NK-92 treated with Interleukin-12 subunit alpha and Interleukin-12 subunit beta, amount 100 ng/mL, for 24 hours (cell line): ENCODE results near the gene CBX8.

Experiments
- DNase-seq: peaks from one replicate; lab custom pipeline; 2025; lab: John Stamatoyannopoulos, UW

Gene CBX8

DNA sequence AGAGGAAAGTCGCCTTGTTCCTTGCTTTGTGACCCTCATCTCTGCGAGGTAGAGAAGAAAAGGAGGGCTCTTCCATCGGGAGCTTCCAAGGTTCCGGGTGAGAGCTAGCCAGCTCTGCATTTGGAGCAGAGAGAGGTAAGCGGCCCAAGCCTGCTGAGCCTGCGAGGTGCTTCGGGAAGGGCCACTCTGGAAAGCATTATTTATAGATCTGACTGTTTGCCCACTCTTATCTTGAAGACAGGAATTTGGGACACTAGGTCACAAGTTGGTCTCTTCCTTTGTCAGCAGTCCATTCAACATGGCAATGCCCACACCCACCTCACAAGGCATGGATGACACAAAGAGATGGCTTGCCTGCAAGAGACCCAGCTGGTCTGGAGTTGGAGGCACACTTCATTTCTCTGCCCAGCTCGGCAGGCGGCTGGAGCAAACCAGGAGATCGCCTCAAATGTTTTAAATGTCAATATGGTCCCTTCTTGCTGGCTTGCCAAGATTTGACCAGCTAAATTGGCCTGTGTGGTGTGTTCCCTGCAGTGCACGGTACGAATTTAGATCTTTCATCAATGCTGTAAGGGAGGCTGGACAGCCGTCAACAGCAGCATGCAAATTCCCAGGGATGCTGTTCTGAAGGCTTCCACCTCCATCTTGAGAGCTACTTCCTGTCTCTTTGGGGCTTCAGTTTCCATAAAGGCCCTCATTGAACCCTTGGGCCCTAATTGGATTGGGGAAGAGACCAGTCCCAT is 22.8 kb upstream of the CBX8 start:
- DNase-seq = no peak

DNA sequence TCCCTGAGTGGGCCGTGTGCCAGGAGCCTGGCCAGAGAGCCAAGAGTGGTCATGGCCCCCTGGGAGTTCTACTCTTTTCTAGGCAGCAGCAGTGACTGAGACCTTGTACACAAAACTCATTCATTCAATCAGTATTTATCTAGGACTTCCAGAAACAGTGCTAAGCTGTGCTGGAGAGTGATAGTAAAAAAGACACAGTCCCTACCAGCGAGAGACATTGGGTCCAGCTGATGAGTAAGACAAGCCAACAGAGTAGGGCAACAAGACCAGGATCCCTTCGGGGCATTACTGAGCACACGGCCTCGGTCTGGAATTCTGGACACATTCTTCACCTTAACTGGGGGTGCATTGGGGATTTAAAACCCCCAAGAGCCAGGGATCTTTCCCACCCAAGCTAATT is 22.2 kb upstream of the CBX8 start:
- no peak for DNase-seq

DNA sequence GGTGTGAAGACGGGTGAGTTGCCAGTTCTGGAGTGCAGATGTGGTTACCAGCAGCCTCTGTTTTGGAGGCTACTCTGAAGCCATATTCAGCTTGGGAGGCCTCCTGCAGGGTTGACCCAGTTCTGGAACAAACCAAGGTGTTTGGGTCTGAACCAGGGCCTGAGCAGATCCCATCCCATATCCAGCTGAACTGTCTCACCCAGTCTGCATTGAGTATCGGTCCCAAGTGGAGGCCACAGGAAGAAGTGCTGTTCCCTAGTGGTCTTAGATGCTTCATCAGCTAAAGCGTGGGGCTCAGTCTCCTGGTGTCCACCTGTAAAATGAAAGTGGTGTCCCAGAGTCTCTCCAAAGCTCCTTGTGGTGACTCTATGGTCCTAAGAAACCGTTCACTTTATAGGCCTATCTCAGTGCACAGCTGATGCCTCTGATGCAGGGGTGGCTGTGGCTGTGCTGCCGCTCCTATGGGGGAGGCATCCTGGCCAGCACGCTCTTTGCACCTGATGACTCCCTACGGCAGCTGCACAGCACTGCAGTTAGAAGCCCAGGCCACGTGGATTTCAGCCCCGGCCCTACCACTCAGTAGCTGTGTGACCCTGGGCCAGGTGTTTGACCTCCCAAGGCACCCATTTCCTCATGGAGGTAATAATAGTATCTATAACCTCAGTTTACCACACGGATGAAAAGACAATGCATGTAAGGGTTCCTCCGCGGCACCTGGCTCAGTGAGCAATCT is 21.3 kb upstream of the CBX8 start:
- no peak for DNase-seq

DNA sequence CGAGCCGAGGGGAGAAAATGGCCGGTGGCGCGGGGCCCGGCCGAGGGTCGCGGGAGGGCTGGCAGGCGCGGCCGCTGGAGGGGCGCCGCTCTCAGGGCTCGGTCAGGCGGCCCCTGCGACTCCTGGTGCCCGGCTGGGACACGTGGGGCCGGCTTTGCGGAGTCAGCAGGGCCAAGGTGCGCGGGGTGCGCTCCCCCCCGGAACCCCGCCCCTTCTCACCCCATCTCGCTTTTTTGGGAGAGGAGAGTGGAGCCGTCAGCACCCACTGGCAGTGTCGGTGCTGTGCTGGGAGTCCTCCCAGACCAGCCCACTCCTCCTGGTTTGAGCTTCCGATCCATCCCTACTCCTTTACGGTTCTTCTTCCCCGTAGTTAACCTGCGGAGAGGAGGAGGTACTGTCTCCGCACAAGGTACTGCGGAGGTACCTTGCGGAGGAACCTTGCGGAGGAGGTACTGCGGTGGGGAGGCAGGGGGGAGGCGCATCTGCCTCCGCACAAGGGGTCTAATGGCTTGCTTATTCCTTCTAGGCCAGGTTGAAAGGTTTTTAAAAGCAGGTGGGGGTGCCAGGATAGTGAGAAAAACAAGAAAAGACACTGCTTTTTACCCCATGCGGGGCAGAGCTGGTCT is 19.1 kb upstream of the CBX8 start:
- no peak for DNase-seq

DNA sequence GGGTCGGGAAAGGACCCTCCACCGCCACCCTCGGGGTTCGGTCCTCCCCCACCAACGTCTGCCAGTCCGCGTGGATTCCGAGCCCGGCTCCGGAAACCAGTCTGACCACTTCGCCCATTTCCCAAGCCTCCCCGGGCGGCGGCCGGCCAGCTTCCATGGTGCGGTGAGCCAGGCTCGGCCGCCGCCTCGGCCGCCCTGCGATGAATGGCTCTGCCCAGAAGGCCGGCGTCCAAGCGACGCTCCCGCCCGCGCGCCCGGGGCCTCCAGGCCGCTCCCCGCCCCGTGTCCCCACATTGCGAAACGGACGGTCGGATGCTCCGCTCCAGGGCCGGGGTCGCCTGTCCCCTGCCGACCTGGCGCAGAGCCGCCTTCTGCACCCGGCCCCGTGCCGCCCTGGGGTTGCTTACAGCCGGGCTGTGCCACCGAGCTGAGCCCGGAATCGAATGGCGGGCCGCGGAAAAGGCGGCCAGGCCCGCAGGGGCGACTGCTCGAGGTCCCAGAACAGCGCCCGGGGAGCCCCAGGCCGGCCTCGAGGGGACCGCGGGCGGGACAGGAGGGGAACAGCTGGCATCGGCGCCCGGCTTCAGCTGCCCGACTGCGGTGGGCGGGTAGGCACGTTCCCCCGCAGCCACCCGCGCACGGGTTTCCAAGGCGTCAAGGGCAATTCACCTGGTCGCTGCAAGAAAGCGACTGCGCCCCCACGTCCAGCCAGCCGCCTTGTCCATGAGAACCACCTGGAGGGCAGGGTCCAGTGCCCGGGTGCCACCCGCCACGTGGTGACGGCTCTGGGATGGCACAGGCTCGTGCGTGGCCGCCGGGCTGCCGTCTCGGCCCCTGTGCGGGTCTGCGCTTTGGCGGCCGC is 18.3 kb upstream of the CBX8 start:
- no peak for DNase-seq

DNA sequence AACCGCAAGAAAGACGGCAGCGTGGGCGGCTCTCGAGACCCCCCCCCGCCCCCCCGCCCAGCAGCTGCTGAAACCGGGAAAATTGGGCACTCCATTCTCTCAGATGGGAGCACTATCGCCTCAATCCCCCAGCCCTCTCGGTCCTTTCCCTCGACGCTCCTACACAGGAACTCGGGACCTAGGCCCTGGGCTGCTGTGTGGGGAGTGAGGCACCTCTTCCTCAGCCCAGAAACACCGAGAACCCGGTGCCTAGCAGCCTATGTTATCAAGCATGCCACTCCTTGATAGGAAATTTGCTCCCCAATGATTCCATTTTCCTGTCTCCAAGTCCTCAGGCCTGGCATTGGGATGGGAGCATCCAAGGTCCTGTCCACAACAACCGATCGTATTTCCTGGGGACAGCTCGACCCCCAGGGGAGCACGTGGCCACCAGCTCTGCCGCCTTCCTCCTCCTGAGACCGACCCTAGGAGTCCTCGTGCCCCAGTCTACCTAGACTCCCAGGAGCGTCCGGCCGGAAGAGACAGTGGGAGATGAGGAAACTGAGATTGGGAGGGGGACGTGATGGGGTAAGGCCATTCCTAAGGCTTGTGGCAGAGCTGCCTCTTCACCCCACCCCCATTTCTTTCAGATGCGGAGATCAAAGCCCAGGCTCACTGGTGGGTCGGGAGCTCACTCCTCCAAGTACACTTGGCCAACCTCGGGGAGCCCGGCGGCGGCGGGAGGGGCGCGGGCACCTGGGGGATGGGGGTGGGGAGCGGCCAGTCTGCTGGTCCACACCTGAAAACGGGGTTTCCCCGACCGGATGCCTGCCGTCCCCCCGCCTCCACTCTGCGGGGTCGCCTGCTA is 17.5 kb upstream of the CBX8 start:
- no peak for DNase-seq

DNA sequence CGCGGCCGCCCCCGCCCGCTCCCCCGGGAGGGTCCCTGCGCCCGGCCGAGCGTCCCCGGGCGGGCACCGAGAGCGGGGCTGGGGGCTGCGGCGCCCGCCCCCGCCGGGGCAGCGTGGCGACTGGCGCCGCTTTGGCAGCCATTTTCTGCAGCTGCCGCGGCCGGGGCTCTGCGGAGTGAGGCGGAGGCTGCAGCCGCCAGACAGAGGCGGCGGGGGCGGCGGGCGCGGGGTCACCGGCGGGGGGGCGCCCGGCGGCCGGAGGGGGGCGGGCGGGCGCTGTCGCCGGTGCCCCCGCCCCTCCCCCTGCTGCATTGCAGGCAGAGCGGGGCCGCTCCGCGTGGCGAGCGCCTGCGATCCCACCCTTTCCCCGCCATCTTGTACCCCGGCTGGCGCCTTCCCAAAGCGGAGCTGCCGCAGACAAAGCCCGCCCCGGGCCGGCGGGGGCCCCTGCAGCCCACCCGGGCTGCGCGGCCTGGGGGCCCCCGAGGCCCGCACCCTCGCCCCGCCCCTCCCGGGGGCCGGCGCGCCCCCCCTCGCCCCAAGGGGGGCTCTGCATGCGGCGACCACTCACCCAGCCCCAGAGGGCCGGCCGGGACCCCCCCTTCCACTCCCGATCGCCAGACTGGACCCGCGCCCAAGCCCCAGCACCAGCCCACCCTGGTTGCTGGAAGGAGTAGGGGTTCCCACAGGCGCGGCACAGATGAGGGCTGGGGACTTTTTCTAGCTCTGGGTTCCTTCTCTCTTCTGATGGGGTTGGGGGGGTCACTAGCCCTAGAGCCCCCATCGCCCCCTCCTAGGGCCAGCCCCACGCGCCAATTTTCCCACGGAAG is 16.6 kb upstream of the CBX8 start:
- DNase-seq = no peak

DNA sequence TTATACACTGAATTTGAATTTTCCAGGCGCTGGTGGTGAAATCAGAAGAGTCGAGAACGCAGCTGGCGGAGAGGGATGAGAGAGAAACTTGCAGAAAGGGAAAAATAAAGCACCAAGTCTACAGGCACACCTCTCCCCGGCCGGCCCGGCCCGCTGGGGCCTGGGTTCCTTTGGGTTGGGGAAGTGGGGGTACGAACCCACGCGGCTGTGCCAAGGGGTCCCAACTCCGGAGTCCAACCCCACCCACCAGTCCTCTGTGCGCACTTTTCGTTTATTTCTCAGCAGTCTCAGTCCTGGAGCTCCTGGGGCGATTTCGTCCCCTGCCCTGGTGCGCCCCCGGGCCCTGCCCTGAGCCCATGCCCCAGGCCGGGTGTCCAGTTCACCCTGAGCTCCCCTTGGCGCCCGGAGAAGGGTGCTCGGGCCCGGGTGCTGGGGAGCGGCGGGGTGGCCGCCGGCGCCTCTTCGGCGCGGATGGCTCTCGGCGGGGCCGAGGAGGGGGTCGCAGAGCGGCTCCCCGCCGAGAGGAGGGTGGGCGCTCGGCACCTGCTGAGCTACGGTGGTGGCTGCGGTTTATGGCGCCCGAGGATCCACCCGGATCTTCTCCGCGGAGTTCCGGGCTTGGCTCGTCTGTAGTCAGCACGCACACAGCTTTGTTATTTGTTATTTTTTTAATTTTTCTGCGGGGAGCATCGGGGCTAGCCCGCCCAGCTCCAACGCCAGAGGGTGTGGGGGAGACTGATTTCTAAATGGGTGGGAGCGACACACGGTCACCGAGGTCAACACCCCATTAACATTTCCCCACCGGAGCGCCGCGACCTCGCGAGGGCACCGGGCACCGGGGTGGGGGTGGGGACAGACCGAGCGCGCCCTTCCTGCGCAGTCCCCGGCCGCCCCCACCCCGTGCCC is 15.7 kb upstream of the CBX8 start:
- DNase-seq = no peak

DNA sequence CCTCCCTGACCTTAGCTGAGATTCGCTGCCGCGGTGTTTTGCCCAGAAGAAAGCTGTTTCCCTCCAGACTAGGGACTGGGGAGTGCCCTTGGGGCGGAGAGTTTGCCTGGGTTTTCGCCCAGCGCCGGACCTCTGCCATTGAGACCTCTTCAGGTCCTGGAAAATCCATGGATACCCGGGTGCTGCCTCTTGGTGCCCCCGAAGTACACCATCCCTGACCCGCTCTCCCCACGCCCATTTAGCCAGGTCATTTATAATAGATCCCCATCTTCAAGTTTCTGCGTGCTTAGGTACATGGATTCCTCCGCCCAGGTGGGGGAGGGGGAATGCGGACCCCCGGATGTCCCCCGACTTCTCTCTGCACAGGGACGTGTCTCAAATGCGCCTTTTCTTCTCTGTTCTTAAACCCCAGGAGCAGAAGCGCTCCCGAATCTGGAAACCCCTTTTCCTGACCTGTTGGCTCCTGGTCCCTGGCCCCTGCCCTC is 15.0 kb upstream of the CBX8 start:
- DNase-seq = no peak

DNA sequence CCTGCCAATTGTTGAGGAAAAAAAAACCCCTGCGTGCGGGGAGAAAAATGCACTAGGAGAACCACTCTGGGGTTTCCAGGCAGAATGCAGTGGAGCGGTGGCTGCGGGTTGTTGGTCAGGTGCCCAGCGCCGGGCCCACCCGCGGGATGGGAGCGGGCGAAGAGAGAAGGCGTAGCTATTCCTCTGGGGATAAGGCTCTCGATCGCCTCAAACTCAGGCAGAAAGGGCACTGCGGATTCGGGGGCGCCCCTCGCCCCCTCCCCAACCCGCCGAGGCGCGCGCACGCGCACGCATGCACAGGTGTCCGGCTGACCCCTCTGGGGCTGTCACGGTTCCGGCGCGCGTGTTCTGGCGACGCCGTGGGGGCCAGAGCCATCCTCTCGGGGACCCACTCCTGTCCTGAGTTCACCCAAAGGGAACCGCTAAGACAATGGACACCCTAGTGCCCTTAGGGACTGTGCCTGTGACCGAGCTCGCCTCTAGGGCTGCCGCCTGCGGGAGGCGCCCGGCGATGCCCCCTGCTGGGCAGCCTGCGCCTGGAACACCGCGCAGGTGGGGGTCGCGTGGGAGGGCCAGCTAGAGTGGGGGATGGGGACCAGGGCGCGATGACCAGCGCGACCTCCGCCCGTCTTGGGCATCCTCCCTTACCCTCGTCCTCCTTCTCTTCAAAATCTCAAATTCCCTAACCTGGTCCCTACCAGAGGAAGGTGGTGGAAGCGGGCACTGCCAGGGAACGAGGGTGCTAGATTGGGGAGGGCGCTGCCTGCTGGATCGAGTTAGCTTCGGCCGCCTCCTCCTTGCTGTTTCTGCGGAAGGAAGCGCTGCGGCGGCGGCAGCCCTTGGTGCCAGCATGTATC is 14.4 kb upstream of the CBX8 start:
- no peak for DNase-seq

DNA sequence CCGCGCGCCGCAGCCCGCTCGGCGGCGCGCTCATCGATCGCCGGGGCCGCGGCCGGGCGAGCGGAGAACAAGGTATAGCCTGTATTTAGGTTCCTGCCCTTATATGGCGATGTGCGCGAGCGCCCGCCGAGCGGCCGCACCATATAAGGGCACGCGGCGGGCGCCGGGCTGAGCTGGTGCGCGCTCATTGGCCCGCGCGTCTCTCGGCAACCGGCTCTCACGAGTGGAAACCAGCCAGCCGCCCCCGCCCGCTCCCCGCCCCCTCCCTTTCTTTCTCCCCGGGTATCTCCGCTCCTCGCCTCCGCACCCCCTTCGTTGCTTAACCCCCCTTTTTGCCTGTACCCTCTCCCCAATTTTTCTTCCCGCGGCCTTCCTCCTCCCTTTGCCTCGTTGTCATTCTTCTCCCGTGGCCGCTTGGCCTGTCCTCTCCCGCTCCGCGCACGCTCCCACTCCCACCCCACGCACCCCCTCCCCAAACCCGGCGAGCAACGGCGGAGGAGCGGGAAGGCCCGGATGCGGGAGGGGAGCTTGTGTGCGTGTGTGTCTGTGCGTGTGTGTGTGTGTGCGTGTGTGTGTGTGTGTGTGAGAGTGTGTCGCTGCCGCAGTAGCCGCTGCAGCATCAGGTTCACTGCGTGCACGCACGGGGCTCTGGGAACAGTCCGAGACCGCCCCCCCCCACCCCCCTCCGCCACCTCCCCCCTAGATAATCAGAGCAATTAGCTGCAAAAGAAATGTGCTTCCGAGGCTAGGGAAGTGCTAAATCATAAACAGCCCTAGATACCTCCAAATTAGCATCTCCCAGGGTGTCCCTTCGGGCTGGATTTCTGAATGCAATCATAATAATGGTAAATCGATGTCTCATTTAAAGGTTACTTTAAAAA is 13.5 kb upstream of the CBX8 start:
- DNase-seq = no peak

DNA sequence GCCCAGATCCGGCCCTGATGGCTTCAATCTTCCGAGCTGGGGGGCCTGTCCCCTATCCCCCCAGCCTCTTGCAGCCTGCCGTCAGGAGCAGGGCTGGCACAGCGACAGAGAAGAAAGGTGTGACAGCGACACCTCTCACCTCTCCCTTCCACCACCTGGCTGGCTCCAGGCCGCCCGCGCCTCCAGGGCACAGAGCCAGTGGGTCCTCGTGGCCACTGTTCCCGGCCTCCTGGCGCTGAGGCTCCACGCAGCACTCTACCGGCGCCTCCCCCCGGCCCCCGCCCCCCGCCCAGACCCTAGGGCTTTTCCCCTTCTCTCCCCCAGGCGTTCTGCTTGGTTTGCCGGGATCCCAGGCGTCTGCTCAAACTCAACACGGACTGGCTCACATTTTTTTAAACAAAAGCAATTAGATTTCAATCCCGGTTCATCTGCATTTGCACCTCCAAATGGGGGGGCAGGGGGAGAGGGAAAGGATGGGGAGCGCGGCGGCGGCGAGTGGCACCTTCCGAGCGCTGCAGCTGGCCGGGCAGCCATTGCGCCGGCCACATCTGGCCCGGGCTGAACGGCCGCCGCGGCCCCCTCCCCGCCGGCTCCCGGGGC is 12.8 kb upstream of the CBX8 start:
- no peak for DNase-seq

DNA sequence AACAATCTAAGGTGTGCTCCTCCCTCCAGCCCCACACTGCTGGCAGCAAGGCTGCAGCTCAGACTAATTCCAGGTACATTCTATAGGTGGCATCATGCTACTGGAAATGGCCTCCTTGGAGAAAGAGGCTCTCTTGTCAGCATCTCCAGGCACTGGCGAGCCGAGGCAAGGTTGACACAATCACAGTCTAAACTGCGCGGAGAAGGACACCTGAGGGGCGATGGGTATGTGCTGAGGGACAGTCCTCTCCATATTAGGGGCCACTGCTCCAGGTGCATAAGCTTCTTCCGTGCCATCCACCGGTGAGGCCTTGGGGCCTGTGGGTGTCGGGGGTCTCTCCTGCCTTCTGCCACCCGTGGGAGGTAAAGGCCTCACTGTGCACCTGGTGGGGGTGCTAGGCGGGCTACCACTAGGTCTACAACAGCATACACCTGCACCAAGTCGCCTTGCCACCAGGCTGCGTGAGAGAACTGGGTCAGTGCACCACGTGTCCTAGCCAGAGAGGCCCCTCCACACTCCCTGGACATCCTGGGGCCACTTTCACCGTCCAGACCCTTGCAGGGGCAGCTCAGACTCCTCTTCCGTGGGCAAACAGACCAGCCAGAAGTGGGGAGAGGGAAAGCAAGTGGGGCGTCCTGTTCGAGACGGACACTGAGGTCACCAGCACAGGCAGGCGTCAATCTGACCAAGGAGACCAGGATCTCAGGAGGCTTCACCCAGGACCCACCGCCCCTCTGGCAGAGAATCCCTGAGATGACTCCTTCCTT is 12.1 kb upstream of the CBX8 start:
- no peak for DNase-seq

DNA sequence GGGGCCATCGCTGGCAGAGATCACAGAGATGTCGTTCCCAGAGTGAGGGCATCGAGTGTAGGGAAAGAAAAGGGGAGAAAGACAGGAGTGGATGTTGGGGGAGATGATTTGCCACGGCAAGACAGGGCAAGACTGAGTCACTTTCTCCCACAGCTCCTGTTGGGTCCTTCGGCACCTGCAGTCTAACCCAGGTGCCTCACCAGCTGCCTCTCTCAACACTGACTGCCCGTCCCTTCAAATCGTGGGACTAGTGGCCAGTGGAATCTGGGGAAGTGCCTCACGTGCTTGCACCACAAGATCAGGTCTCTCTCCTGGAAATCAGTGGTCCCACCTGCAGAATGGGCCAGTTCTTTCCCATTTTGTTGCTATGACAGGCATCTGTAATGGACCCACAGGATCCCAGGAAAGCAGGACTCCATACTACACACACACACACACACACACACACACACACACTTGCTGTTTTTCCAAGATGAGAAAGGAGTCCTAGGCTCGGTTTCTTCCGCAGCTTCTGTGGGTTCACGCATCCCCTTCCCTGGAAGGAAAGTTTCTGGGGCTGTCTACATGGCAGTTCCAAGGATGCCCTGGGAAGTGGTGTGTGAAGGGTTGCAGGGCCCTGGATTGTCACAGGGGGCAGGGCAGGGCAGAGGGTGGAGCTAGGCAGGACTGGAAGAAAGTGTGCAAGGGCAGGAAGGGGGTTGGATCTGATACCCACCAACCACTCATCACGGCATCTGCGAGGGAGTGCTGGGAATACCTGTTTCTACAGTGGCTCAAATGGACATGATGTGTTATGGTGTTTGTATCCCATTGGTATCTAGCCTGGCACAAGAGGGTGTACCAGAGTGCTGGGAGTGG is 10.2 kb upstream of the CBX8 start:
- DNase-seq = no peak

DNA sequence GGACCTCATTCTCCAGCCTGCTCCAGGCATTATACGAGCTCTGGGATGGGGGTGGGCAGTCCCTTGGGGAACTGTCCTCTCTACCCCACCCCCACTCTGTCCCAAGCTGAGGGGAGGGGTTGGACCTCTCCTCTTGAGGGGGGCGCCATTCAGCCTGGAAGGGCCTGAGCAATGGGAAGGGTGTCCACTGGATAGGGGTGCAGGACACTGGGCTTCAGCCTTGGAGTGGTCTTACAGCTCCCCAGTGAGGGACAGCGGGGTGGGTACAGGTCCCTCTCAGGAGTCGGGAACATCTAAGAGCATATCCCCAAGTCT is 9.5 kb upstream of the CBX8 start:
- DNase-seq = no peak
